Gastroesophageal sphincter (tissue), 4 donors: ENCODE results near the gene CXCL6. TPM values are rescaled to one million over a fixed set of nuclear protein-coding genes. Genes with fewer than 3 reads are reported as not detected.

Experiments used
- ATAC-seq: fragments of 150-250 bp; one replicate; pipeline ENCODE4 v1.9.1; 2016; ENCODE audit warnings: mild to moderate bottlenecking, moderate library complexity
- H3K27ac ChIP-seq, 4 donors: fragments of 200-600 bp; sonication (generic) in 3 of 4; 1 replicate in 3 of 4; 2 replicates in 1 of 4; pipeline ENCODE4 v1.5.1; 2016 to 2019
- H3K27me3 ChIP-seq: fragments of 200-600 bp; sonication (generic); one replicate; pipeline ENCODE4 v1.5.1; 2019
- H3K36me3 ChIP-seq, 2 donors: fragments of 200-600 bp; sonication (generic); one replicate each; pipeline ENCODE4 v1.5.1; 2019; ENCODE audit warnings: control low read depth in 1 of 2
- H3K4me1 ChIP-seq, 3 donors: fragments of 200-600 bp; sonication (generic); 1 replicate in 2 of 3; 2 replicates in 1 of 3; pipeline ENCODE4 v1.5.1; 2016 to 2019; ENCODE audit warnings: control low read depth in 2 of 3
- H3K4me3 ChIP-seq, 2 donors: fragments of 200-600 bp; sonication (generic); one replicate each; pipeline ENCODE4 v1.5.1; 2019; ENCODE audit warnings: mild to moderate bottlenecking in 1 of 2, moderate library complexity in 1 of 2
- H3K9me3 ChIP-seq, 3 donors: fragments of 200-600 bp; sonication (generic); one replicate each; pipeline ENCODE4 v1.5.1; 2017 to 2019; ENCODE audit warnings: control low read depth in 2 of 3
- CTCF ChIP-seq, 4 experiments: fragments of 200-600 bp in 2 of 4; fragments of 450-650 bp in 2 of 4; sonication (generic) in 1 of 4; IDR thresholded peaks; one replicate each; pipeline ENCODE4 v1.5.1; 2017 to 2019; ENCODE audit warnings: antibody characterized with exemption in 4 of 4, mild to moderate bottlenecking in 2 of 4, moderate library complexity in 2 of 4
- EP300 ChIP-seq: sonication (generic); formaldehyde crosslinking; IDR thresholded peaks from one replicate; pipeline ENCODE4 v1.6.1; 2017; ENCODE audit warnings: antibody characterized with exemption, mild to moderate bottlenecking
- POLR2A ChIP-seq, 2 donors: fragments of 450-650 bp; IDR thresholded peaks; one replicate each; pipeline ENCODE4 v1.6.1; 2017; ENCODE audit warnings: antibody characterized with exemption in 2 of 2, mild to moderate bottlenecking in 2 of 2, moderate library complexity in 1 of 2
- POLR2AphosphoS5 ChIP-seq: sonication (generic); formaldehyde crosslinking; IDR thresholded peaks from one replicate; pipeline ENCODE4 v1.6.1; 2017; ENCODE audit warnings: antibody characterized with exemption
- WGBS, 2 donors: methylation state at CpG; one replicate each; pipeline ENCODE4 v1.1.5; 2018; ENCODE audit warnings: low coverage in 1 of 2; 5-methylcytosine and 5-hydroxymethylcytosine counted together
- total RNA-seq, 4 donors: library from RNA; depleted of rRNA; stranded (reverse); fragments of >200 nt; gene quantifications; one replicate each; pipeline ENCODE4 v1.1.0, GENCODE V29; 2016

The CXCL6 gene
- total RNA-seq, 4 donors from 2014 or later = 1.1 TPM; not detected in 3

GRCh38 chr4:73839715-73840114, 3.2 kb downstream of the CXCL6 start:
- no peaks in the 10 kb centered on the region for H3K9me3 ChIP-seq
- 71 to 91% methylated on average over 3 of the region's 3 CpGs for WGBS, 2 donors
- peaks cover 0 to 8% (median 0%) of the 10 kb centered on the region in 3 donors for H3K4me1 ChIP-seq
- no peak for ATAC-seq
- no peak overlapping the region for H3K27ac ChIP-seq
- H3K36me3 ChIP-seq = no peaks in the 10 kb centered on the region
- no peak overlapping the region for H3K4me3 ChIP-seq
- no peak for TF ChIP-seq POLR2AphosphoS5
- TF ChIP-seq EP300 = no peak
- TF ChIP-seq CTCF (IDR thresholded peaks at IDR 0.05) = no peak
- no peak for TF ChIP-seq POLR2A (IDR thresholded peaks at IDR 0.05)
- peaks cover 33% of the 10 kb centered on the region for H3K27me3 ChIP-seq

- Histone ChIP-seq H3K9me3 (no peaks in the 10 kb centered on the region), H3K4me3 (no peak overlapping the region), H3K36me3 (no peaks in the 10 kb centered on the region), H3K27ac (no peak overlapping the region), H3K27me3 (peaks cover 29% of the 10 kb centered on the region), H3K4me1 (peaks cover 0 to 7% (median 0%) of the 10 kb centered on the region in 3 donors)
- ATAC-seq = no peak
- TF ChIP-seq CTCF (IDR thresholded peaks at IDR 0.05) (no peak), POLR2A (IDR thresholded peaks at IDR 0.05) (no peak), POLR2AphosphoS5 (no peak), EP300 (no peak)
- WGBS, 2 donors = 65 to 80% methylated on average over 4 of the region's 4 CpGs
Measured at GRCh38 chr4:73841243-73841925, 4.9 kb downstream of the CXCL6 start.

GRCh38 chr4:73842696-73843095, 6.2 kb downstream of the CXCL6 start:
- H3K36me3 ChIP-seq = no peaks in the 10 kb centered on the region

GRCh38 chr4:73843369-73843768, 6.9 kb downstream of the CXCL6 start:
- ATAC-seq = no peak
- no peak overlapping the region for H3K4me3 ChIP-seq
- no peak for TF ChIP-seq CTCF (IDR thresholded peaks at IDR 0.05)
- TF ChIP-seq POLR2A (IDR thresholded peaks at IDR 0.05) = no peak
- TF ChIP-seq EP300 = no peak
- TF ChIP-seq POLR2AphosphoS5 = no peak
- no peak overlapping the region for H3K27ac ChIP-seq
- no peaks in the 10 kb centered on the region for H3K4me1 ChIP-seq
- no peaks in the 10 kb centered on the region for H3K36me3 ChIP-seq
- no peaks in the 10 kb centered on the region for H3K9me3 ChIP-seq
- H3K27me3 ChIP-seq = peaks cover 11% of the 10 kb centered on the region

More at GRCh38 chr4:73842696-73843095, 6.2 kb downstream of the CXCL6 start:
- Histone ChIP-seq H3K4me1 (no peaks in the 10 kb centered on the region), H3K27ac (no peak overlapping the region), H3K27me3 (peaks cover 17% of the 10 kb centered on the region), H3K4me3 (no peak overlapping the region), H3K9me3 (no peaks in the 10 kb centered on the region)
- TF ChIP-seq CTCF (IDR thresholded peaks at IDR 0.05) (no peak), EP300 (no peak), POLR2A (IDR thresholded peaks at IDR 0.05) (no peak), POLR2AphosphoS5 (no peak)
- ATAC-seq = no peak

GRCh38 chr4:73844345-73844744, 7.9 kb downstream of the CXCL6 start:
- Histone ChIP-seq H3K4me1 (no peaks in the 10 kb centered on the region), H3K27ac (no peak overlapping the region), H3K27me3 (peaks cover 3% of the 10 kb centered on the region), H3K4me3 (no peak overlapping the region), H3K9me3 (no peaks in the 10 kb centered on the region), H3K36me3 (no peaks in the 10 kb centered on the region)
- WGBS, 2 donors = 71 to 82% methylated on average over 3 of the region's 3 CpGs
- ATAC-seq = no peak
- TF ChIP-seq POLR2AphosphoS5 = no peak
- no peak for TF ChIP-seq EP300
- TF ChIP-seq CTCF (IDR thresholded peaks at IDR 0.05) = no peak
- no peak for TF ChIP-seq POLR2A (IDR thresholded peaks at IDR 0.05)
